Liver (tissue), 9 donors: ENCODE data around the gene CFAP251. TPM values are rescaled to one million over a fixed set of nuclear protein-coding genes. Genes with fewer than 3 reads are reported as not detected.
"Not testable (repeated sequence)": the region's sequence is repeated elsewhere in the genome, so short reads cannot be mapped to it uniquely, and the experiment has no call there.

Experiments
- DNase-seq: peaks from one replicate; pipeline ENCODE4 v3.0.0-alpha.2; 2017; ENCODE audit warnings: low spot score
- H3K27ac ChIP-seq, 2 donors: one replicate each; pipeline ENCODE4 v1.7.0; 2013; ENCODE audit warnings: inconsistent platforms in 2 of 2, low read length in 2 of 2, control low read depth in 1 of 2, low read depth in 1 of 2, mild to moderate bottlenecking in 1 of 2
- H3K27me3 ChIP-seq, 4 donors: one replicate each; pipeline versions ENCODE4 v1.6.1 to v1.7.0; 2013; ENCODE audit warnings: low read length in 3 of 4, inconsistent platforms in 1 of 4, mild to moderate bottlenecking in 1 of 4, moderate library complexity in 1 of 4; ENCODE audit not compliant: control insufficient read depth in 4 of 4, insufficient read depth in 4 of 4
- H3K36me3 ChIP-seq, 4 donors: one replicate each; pipeline versions ENCODE4 v1.6.1 to v1.7.0; 2013; ENCODE audit warnings: low read length in 3 of 4, mild to moderate bottlenecking in 3 of 4, low read depth in 1 of 4, moderate library complexity in 1 of 4; ENCODE audit not compliant: control insufficient read depth in 4 of 4, insufficient read depth in 3 of 4
- H3K4me1 ChIP-seq, 4 donors: one replicate each; pipeline versions ENCODE4 v1.6.1 to v1.7.0; 2013; ENCODE audit warnings: low read length in 3 of 4, mild to moderate bottlenecking in 3 of 4, moderate library complexity in 1 of 4; ENCODE audit not compliant: control insufficient read depth in 4 of 4, insufficient read depth in 4 of 4
- H3K4me3 ChIP-seq, 3 donors: one replicate each; pipeline versions ENCODE4 v1.6.1 to v1.7.0; 2013; ENCODE audit warnings: low read length in 3 of 3, control low read depth in 1 of 3, low read depth in 1 of 3, mild to moderate bottlenecking in 1 of 3
- H3K9ac ChIP-seq, 2 donors: one replicate each; pipeline ENCODE4 v1.7.0; 2013; ENCODE audit warnings: low read length in 2 of 2, mild to moderate bottlenecking in 2 of 2, moderate library complexity in 2 of 2, control low read depth in 1 of 2, low read depth in 1 of 2
- H3K9me3 ChIP-seq, 4 donors: one replicate each; pipeline versions ENCODE4 v1.6.1 to v1.7.0; 2013; ENCODE audit warnings: low read length in 3 of 4; ENCODE audit not compliant: control insufficient read depth in 4 of 4
- ATF3 ChIP-seq: IDR thresholded peaks from 2 replicates; pipeline ENCODE4 v1.6.1; 2016; ENCODE audit warnings: antibody characterized with exemption
- CTCF ChIP-seq: fragments of 150-350 bp; IDR thresholded peaks from 2 replicates; pipeline ENCODE4 v1.5.1; 2017; ENCODE audit warnings: improper control_type of control experiment, low read depth, low read length; ENCODE audit not compliant: missing input control
- EGR1 ChIP-seq, 2 donors: IDR thresholded peaks; 2 replicates each; pipeline ENCODE4 v1.6.1; 2016 to 2018; ENCODE audit warnings: antibody characterized with exemption in 2 of 2, low read depth in 2 of 2
- FOXA1 ChIP-seq: IDR thresholded peaks from 2 replicates; pipeline ENCODE4 v1.6.1; 2016; ENCODE audit warnings: antibody characterized with exemption
- FOXA2 ChIP-seq: IDR thresholded peaks from 2 replicates; pipeline ENCODE4 v1.6.1; 2016; ENCODE audit warnings: antibody characterized with exemption
- GABPA ChIP-seq, 2 donors: IDR thresholded peaks in 1 of 2; conservative IDR thresholded peaks in 1 of 2; 2 replicates each; pipeline ENCODE4 v1.6.1; 2016; ENCODE audit warnings: antibody characterized with exemption in 2 of 2, mild to moderate bottlenecking in 1 of 2, moderate library complexity in 1 of 2
- HNF4A ChIP-seq, 2 donors: conservative IDR thresholded peaks; 2 replicates each; pipeline ENCODE4 v1.6.1; 2016; ENCODE audit warnings: antibody characterized with exemption in 2 of 2, mild to moderate bottlenecking in 2 of 2
- JUND ChIP-seq, 2 donors: IDR thresholded peaks; 2 replicates each; pipeline ENCODE4 v1.6.1; 2016; ENCODE audit warnings: antibody characterized with exemption in 2 of 2
- MAX ChIP-seq: IDR thresholded peaks from 2 replicates; pipeline ENCODE4 v1.6.1; 2016; ENCODE audit warnings: antibody characterized with exemption
- NR2F2 ChIP-seq: IDR thresholded peaks from 2 replicates; pipeline ENCODE4 v1.6.1; 2016; ENCODE audit warnings: antibody characterized with exemption
- RAD21 ChIP-seq, 2 donors: IDR thresholded peaks; 2 replicates each; pipeline ENCODE4 v1.6.1; 2016; ENCODE audit warnings: antibody characterized with exemption in 2 of 2, mild to moderate bottlenecking in 2 of 2
- RXRA ChIP-seq, 2 donors: IDR thresholded peaks; 2 replicates each; pipeline ENCODE4 v1.6.1; 2017 to 2018; ENCODE audit warnings: antibody characterized with exemption in 2 of 2, mild to moderate bottlenecking in 1 of 2
- SP1 ChIP-seq: IDR thresholded peaks from 2 replicates; pipeline ENCODE4 v1.6.1; 2018; ENCODE audit warnings: antibody characterized with exemption, mild to moderate bottlenecking
- TAF1 ChIP-seq: conservative IDR thresholded peaks from 2 replicates; pipeline ENCODE4 v1.6.1; 2016; ENCODE audit warnings: antibody characterized with exemption, mild to moderate bottlenecking
- YY1 ChIP-seq: IDR thresholded peaks from 2 replicates; pipeline ENCODE4 v1.6.1; 2016; ENCODE audit warnings: antibody characterized with exemption, mild to moderate bottlenecking
- WGBS: extraction: QIAGEN DNeasy Blood & Tissue Kit; methylation state at CpG from one replicate; pipeline ENCODE4 v1.1.7; 2013; 5-methylcytosine and 5-hydroxymethylcytosine counted together
- polyA plus RNA-seq, 2 donors: library from polyadenylated mRNA; stranded (reverse) in 1 of 2; unstranded in 1 of 2; fragments of 200-250 nt in 1 of 2; fragments of >200 nt in 1 of 2; fragmentation: Nextera tagmentation in 1 of 2; extraction: Ambion mirVana in 1 of 2; gene quantifications; one replicate each; pipeline versions ENCODE4 v1.2.1 to v1.2.3, GENCODE V29; 2013 to 2015
- total RNA-seq, 2 donors: library from RNA; depleted of rRNA; stranded (reverse); fragments of >200 nt; gene quantifications; one replicate each; pipeline ENCODE4 v1.2.3, GENCODE V29; 2014
- TF ChIP-seq, protein P1 (sequence below): IDR thresholded peaks from 2 replicates; pipeline ENCODE4 v1.6.1; 2016; ENCODE audit warnings: antibody characterized with exemption
- TF ChIP-seq, protein P2 (sequence below): IDR thresholded peaks from 2 replicates; pipeline ENCODE4 v1.6.1; 2016; ENCODE audit warnings: antibody characterized with exemption, mild to moderate bottlenecking
- donor health status: healthy.
- donor health status: healthy.
- donor health status: healthy.
- donor health status: healthy.
- donor health status: healthy.

The CFAP251 gene
- total and polyA plus RNA-seq, 4 donors, result 1.6 to 4.0 (median 2.0) TPM

DNA sequence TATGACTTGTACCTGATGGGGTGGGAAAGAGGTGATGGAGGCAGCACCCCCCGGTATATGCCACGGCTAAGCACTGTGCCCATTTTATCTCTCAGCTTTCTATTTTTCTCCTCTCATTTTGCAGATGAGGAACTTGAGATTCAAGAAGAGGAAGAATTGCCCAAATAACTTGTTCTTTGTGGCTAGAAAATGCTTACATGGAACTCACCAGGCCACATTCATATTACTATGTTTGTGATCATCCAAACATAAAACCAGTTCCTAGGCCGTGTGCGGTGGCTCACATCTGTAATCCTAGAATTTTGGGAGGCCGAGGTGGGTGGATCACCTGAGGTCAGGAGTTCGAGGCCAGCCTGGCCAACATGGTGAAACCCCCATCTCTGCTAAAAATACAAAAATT, 44.3 kb upstream of the CFAP251 start:
- no peaks in the 10 kb centered on the region for H3K27me3 ChIP-seq
- DNase-seq, result no peak
- no peaks in the 10 kb centered on the region for H3K9me3 ChIP-seq
- peaks cover 0 to 27% (median 18%) of the 10 kb centered on the region in 4 donors for H3K4me1 ChIP-seq
- H3K36me3 ChIP-seq, result no peaks in the 10 kb centered on the region
- TF ChIP-seq FOXA1 (no peak), TAF1 (no peak), FOXA2 (no peak), ATF3 (no peak), YY1 (no peak), NR2F2 (no peak), MAX (no peak)
- TF ChIP-seq, protein P1, sequence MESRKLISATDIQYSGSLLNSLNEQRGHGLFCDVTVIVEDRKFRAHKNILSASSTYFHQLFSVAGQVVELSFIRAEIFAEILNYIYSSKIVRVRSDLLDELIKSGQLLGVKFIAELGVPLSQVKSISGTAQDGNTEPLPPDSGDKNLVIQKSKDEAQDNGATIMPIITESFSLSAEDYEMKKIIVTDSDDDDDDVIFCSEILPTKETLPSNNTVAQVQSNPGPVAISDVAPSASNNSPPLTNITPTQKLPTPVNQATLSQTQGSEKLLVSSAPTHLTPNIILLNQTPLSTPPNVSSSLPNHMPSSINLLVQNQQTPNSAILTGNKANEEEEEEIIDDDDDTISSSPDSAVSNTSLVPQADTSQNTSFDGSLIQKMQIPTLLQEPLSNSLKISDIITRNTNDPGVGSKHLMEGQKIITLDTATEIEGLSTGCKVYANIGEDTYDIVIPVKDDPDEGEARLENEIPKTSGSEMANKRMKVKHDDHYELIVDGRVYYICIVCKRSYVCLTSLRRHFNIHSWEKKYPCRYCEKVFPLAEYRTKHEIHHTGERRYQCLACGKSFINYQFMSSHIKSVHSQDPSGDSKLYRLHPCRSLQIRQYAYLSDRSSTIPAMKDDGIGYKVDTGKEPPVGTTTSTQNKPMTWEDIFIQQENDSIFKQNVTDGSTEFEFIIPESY, result no peak
- H3K27ac ChIP-seq, result no peak overlapping the region
- no peak overlapping the region for H3K4me3 ChIP-seq
- 90% methylated on average over 6 of the region's 6 CpGs for WGBS
- H3K9ac ChIP-seq, result no peak overlapping the region

DNA sequence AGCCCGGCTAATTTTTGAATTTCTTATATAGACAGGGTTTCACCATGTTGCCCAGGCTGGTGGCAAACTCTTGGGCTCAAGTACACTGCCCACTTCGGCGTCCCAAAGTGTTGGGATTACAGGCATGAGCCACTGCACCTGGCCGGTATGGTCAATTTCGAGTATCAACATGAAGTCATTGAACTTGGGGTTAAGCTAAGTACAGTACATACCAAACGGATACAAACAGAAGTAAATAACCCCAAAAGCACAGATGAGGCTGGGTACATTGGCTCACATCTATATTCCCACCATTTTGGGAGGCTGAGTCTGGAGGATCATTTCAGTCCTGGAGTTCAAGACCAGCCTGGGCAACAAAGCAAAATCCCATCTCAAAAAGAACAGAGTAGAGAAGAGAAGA, 42.8 kb upstream of the CFAP251 start:
- DNase-seq, result no peak
- WGBS, result 38% methylated on average over 6 of the region's 6 CpGs
- Histone ChIP-seq H3K27me3 (no peaks in the 10 kb centered on the region), H3K4me3 (no peak overlapping the region), H3K9me3 (no peaks in the 10 kb centered on the region), H3K36me3 (no peaks in the 10 kb centered on the region), H3K9ac (no peak overlapping the region), H3K4me1 (peaks cover 0 to 27% (median 18%) of the 10 kb centered on the region in 4 donors), H3K27ac (peak overlapping the region; percentile 76 to 82)
- no peak for TF ChIP-seq ATF3
- no peak for TF ChIP-seq NR2F2
- TF ChIP-seq HNF4A (conservative IDR thresholded peaks at IDR 0.05), result peak; percentile 40 to 48
- no peak for TF ChIP-seq YY1
- TF ChIP-seq, protein P2, sequence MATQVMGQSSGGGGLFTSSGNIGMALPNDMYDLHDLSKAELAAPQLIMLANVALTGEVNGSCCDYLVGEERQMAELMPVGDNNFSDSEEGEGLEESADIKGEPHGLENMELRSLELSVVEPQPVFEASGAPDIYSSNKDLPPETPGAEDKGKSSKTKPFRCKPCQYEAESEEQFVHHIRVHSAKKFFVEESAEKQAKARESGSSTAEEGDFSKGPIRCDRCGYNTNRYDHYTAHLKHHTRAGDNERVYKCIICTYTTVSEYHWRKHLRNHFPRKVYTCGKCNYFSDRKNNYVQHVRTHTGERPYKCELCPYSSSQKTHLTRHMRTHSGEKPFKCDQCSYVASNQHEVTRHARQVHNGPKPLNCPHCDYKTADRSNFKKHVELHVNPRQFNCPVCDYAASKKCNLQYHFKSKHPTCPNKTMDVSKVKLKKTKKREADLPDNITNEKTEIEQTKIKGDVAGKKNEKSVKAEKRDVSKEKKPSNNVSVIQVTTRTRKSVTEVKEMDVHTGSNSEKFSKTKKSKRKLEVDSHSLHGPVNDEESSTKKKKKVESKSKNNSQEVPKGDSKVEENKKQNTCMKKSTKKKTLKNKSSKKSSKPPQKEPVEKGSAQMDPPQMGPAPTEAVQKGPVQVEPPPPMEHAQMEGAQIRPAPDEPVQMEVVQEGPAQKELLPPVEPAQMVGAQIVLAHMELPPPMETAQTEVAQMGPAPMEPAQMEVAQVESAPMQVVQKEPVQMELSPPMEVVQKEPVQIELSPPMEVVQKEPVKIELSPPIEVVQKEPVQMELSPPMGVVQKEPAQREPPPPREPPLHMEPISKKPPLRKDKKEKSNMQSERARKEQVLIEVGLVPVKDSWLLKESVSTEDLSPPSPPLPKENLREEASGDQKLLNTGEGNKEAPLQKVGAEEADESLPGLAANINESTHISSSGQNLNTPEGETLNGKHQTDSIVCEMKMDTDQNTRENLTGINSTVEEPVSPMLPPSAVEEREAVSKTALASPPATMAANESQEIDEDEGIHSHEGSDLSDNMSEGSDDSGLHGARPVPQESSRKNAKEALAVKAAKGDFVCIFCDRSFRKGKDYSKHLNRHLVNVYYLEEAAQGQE, result no peak
- TF ChIP-seq GABPA (IDR thresholded peaks at IDR 0.05 in 1 of 2, conservative IDR thresholded peaks at IDR 0.05 in 1 of 2), result no peak
- TF ChIP-seq FOXA1, result no peak
- no peak for TF ChIP-seq EGR1 (IDR thresholded peaks at IDR 0.05; ENCODE audit: low read depth in 2 of 2)
- TF ChIP-seq FOXA2, result peak; percentile 22
- TF ChIP-seq CTCF, result no peak
- TF ChIP-seq, protein P1, result no peak
- TF ChIP-seq RXRA (IDR thresholded peaks at IDR 0.05), result peak; percentile 82 to 88
- no peak for TF ChIP-seq MAX
- peak; percentile 61 for TF ChIP-seq SP1
- TF ChIP-seq TAF1, result no peak
- TF ChIP-seq RAD21 (IDR thresholded peaks at IDR 0.05), result peak in 1 of 2 donors; percentile 5
- no peak for TF ChIP-seq JUND (IDR thresholded peaks at IDR 0.05)

DNA sequence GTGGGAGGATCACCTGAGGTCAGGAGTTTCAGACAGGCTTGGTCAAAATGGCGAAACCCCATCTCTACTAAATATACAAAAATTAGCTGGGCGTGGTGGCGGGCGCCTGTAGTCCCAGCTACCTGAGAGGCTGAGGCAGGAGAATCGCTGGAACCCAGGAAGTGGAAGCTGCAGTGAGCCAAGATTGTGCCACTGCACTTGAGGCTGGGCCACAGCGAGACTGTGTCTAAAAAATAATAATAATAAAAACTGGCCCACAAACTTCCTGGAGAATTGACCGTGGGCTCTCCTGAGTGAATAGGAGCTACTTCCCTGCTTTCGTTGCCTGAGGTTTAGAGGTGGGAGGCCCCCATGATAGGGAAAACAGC, 42.3 kb upstream of the CFAP251 start:
- H3K4me3 ChIP-seq, H3K36me3 ChIP-seq, H3K9me3 ChIP-seq, DNase-seq, H3K27me3 ChIP-seq: not testable (repeated sequence)
- peak overlapping the region in 1 of 2 donors; percentile 21 for H3K9ac ChIP-seq
- H3K27ac ChIP-seq, result peak overlapping the region; percentile 76 to 82
- WGBS, result 70% methylated on average over 8 of the region's 8 CpGs
- peaks cover 0 to 27% (median 18%) of the 10 kb centered on the region in 4 donors for H3K4me1 ChIP-seq
